UCSD-AML1 (cell line): ENCODE results near the gene CXorf51B.
"Not testable (repeated sequence)": the region's sequence is repeated elsewhere in the genome, so short reads cannot be mapped to it uniquely, and the experiment has no call there.

Experiments
- DNase-seq: peaks from one replicate; lab custom pipeline; 2025; ENCODE audit not compliant: unreplicated experiment; lab: John Stamatoyannopoulos, UW

The CXorf51B gene

GRCh38 chrX:146809471-146809870 is at the start of gene CXorf51B:
Gene CXorf51B, plus strand, starts transcription at chrX:146809771. Its CDS starts 21 bp downstream, at chrX:146809792.
- DNase-seq: not testable (repeated sequence)

GRCh38 chrX:146814644-146815043 is 5.1 kb downstream of the CXorf51B start, which contains the start of gene CXorf51A:
Gene CXorf51A, minus strand, starts transcription at chrX:146814744. Its CDS starts 21 bp downstream, at chrX:146814723.
- not testable (repeated sequence) for DNase-seq

- DNase-seq: no peak
Measured at GRCh38 chrX:146831994-146832393, 22.4 kb downstream of the CXorf51B start.

- no peak for DNase-seq
Measured at GRCh38 chrX:146854281-146854680, 44.7 kb downstream of the CXorf51B start.
